Effector memory CD8-positive, alpha-beta T cell (primary cell): ENCODE results near the gene TM9SF4.
"Not testable (repeated sequence)": the region's sequence is repeated elsewhere in the genome, so short reads cannot be mapped to it uniquely, and the experiment has no call there.

Experiments used
- ATAC-seq: fragments of 150-1000 bp; cut with Tn5 transposase; replicated peaks from 2 replicates; pipeline ENCODE4 v1.10.0; 2021; ENCODE audit warnings: mild to moderate bottlenecking, moderate library complexity
- DNase-seq, 3 experiments: peaks; one replicate each; pipeline ENCODE4 v3.0.0; 2021
- H3K27ac Mint-ChIP-seq, 2 donors: one replicate each; pipeline ENCODE4 v1.8.0; 2022; ENCODE audit warnings: mild to moderate bottlenecking in 2 of 2, mixed read lengths in 2 of 2, moderate library complexity in 2 of 2
- H3K27me3 Mint-ChIP-seq, 2 donors: one replicate each; pipeline ENCODE4 v1.8.0; 2022; ENCODE audit warnings: mixed read lengths in 2 of 2
- H3K36me3 Mint-ChIP-seq: one replicate; pipeline ENCODE4 v1.8.0; 2022; ENCODE audit warnings: mild to moderate bottlenecking, moderate library complexity, mixed read lengths; ENCODE audit not compliant: insufficient read depth
- H3K4me1 Mint-ChIP-seq, 2 donors: one replicate each; pipeline ENCODE4 v1.8.0; 2022; ENCODE audit warnings: low read depth in 2 of 2, mixed read lengths in 2 of 2
- H3K4me3 Mint-ChIP-seq, 2 donors: one replicate each; pipeline ENCODE4 v1.8.0; 2022; ENCODE audit warnings: mild to moderate bottlenecking in 2 of 2, mixed read lengths in 2 of 2, moderate library complexity in 2 of 2
- H3K9me3 Mint-ChIP-seq, 2 donors: one replicate each; pipeline ENCODE4 v1.8.0; 2022; ENCODE audit warnings: mixed read lengths in 2 of 2

TM9SF4 gene

GRCh38 chr20:32111156-32111686 is 1.7 kb downstream of the TM9SF4 start:
- ATAC-seq = no peak
- Mint-ChIP-seq H3K4me3 (peak overlapping the region; percentile 86 to 94), H3K36me3 (peaks cover 31% of the 10 kb centered on the region), H3K4me1 (peaks cover 30 to 53% of the 10 kb centered on the region in 2 donors), H3K27ac (peak overlapping the region; percentile 99), H3K9me3 (no peaks in the 10 kb centered on the region), H3K27me3 (no peaks in the 10 kb centered on the region)
- DNase-seq = no peak

GRCh38 chr20:32111753-32112152 is 2.2 kb downstream of the TM9SF4 start:
- Mint-ChIP-seq H3K4me3 (no peak overlapping the region), H3K27me3 (no peaks in the 10 kb centered on the region), H3K9me3 (no peaks in the 10 kb centered on the region), H3K36me3 (peaks cover 33% of the 10 kb centered on the region), H3K27ac (peak overlapping the region; percentile 99), H3K4me1 (peaks cover 30 to 58% of the 10 kb centered on the region in 2 donors)
- ATAC-seq (no peak), DNase-seq (no peak)

GRCh38 chr20:32112841-32113240 is 3.3 kb downstream of the TM9SF4 start:
- Mint-ChIP-seq H3K4me1 (peaks cover 31 to 64% of the 10 kb centered on the region in 2 donors), H3K4me3 (no peak overlapping the region), H3K9me3 (no peaks in the 10 kb centered on the region), H3K27ac (peak overlapping the region in 1 of 2 donors; percentile 74), H3K36me3 (peaks cover 34% of the 10 kb centered on the region), H3K27me3 (no peaks in the 10 kb centered on the region)
- ATAC-seq (no peak), DNase-seq (no peak)

- Mint-ChIP-seq H3K27me3 (no peaks in the 10 kb centered on the region), H3K27ac (peak overlapping the region in 1 of 2 donors; percentile 74), H3K4me3 (no peak overlapping the region), H3K9me3 (no peaks in the 10 kb centered on the region), H3K4me1 (peaks cover 31 to 64% of the 10 kb centered on the region in 2 donors), H3K36me3 (peaks cover 34% of the 10 kb centered on the region)
- DNase-seq (no peak), ATAC-seq (no peak)
These were observed 4.2 kb downstream of the TM9SF4 start for GRCh38 chr20:32113591-32114260.

- peaks cover 31 to 64% of the 10 kb centered on the region in 2 donors for H3K4me1 Mint-ChIP-seq
- no peaks in the 10 kb centered on the region for H3K27me3 Mint-ChIP-seq
- no peak overlapping the region for H3K4me3 Mint-ChIP-seq
- H3K9me3 Mint-ChIP-seq = no peaks in the 10 kb centered on the region
- H3K27ac Mint-ChIP-seq = peak overlapping the region in 1 of 2 donors; percentile 20
- peaks cover 32% of the 10 kb centered on the region for H3K36me3 Mint-ChIP-seq
- no peak for ATAC-seq
- DNase-seq = no peak
These were observed 4.9 kb downstream of the TM9SF4 start for GRCh38 chr20:32114305-32114960.

GRCh38 chr20:32115211-32115767 is 5.8 kb downstream of the TM9SF4 start:
- Mint-ChIP-seq H3K27me3 (no peaks in the 10 kb centered on the region), H3K9me3 (no peaks in the 10 kb centered on the region), H3K36me3 (peaks cover 26% of the 10 kb centered on the region), H3K27ac (peak overlapping the region in 1 of 2 donors; percentile 20), H3K4me1 (peaks cover 26 to 59% of the 10 kb centered on the region in 2 donors), H3K4me3 (no peak overlapping the region)
- no peak for ATAC-seq
- DNase-seq = no peak

GRCh38 chr20:32116079-32116521 is 6.6 kb downstream of the TM9SF4 start:
- Mint-ChIP-seq H3K4me3 (no peak overlapping the region), H3K27me3 (no peaks in the 10 kb centered on the region), H3K36me3 (peaks cover 21% of the 10 kb centered on the region), H3K27ac (peak overlapping the region; percentile 33 to 84), H3K4me1 (peaks cover 23 to 51% of the 10 kb centered on the region in 2 donors), H3K9me3 (no peaks in the 10 kb centered on the region)
- ATAC-seq (no peak), DNase-seq (no peak)

GRCh38 chr20:32116796-32117195 is 7.3 kb downstream of the TM9SF4 start:
- not testable (repeated sequence) for H3K4me3 Mint-ChIP-seq, H3K9me3 Mint-ChIP-seq, H3K27me3 Mint-ChIP-seq, DNase-seq, ATAC-seq
- H3K4me1 Mint-ChIP-seq = peaks cover 17 to 44% of the 10 kb centered on the region in 2 donors
- H3K36me3 Mint-ChIP-seq = peaks cover 21% of the 10 kb centered on the region
- H3K27ac Mint-ChIP-seq = peak overlapping the region; percentile 33 to 84

- Mint-ChIP-seq H3K36me3 (peaks cover 21% of the 10 kb centered on the region), H3K4me1 (peaks cover 11 to 33% of the 10 kb centered on the region in 2 donors)
- H3K9me3 Mint-ChIP-seq, H3K27ac Mint-ChIP-seq, H3K4me3 Mint-ChIP-seq, DNase-seq, H3K27me3 Mint-ChIP-seq, ATAC-seq: not testable (repeated sequence)
These were observed 8.9 kb downstream of the TM9SF4 start for GRCh38 chr20:32118427-32118826.

GRCh38 chr20:32119734-32120133 is 10.2 kb downstream of the TM9SF4 start:
- no peaks in the 10 kb centered on the region for H3K27me3 Mint-ChIP-seq
- no peak overlapping the region for H3K27ac Mint-ChIP-seq
- DNase-seq = no peak
- peaks cover 6 to 23% of the 10 kb centered on the region in 2 donors for H3K4me1 Mint-ChIP-seq
- no peaks in the 10 kb centered on the region for H3K9me3 Mint-ChIP-seq
- peaks cover 14% of the 10 kb centered on the region for H3K36me3 Mint-ChIP-seq
- no peak for ATAC-seq
- no peak overlapping the region for H3K4me3 Mint-ChIP-seq

- not testable (repeated sequence) for H3K9me3 Mint-ChIP-seq, H3K27ac Mint-ChIP-seq, H3K4me1 Mint-ChIP-seq, H3K4me3 Mint-ChIP-seq, DNase-seq, ATAC-seq, H3K27me3 Mint-ChIP-seq
- peaks cover 10% of the 10 kb centered on the region for H3K36me3 Mint-ChIP-seq
These were observed 12.4 kb downstream of the TM9SF4 start for GRCh38 chr20:32121908-32122307.

GRCh38 chr20:32123088-32123487 is 13.6 kb downstream of the TM9SF4 start:
- Mint-ChIP-seq H3K36me3 (peaks cover 10% of the 10 kb centered on the region), H3K4me3 (no peak overlapping the region), H3K27ac (no peak overlapping the region), H3K9me3 (no peaks in the 10 kb centered on the region), H3K4me1 (peaks cover 7 to 10% of the 10 kb centered on the region in 2 donors), H3K27me3 (no peaks in the 10 kb centered on the region)
- ATAC-seq (no peak), DNase-seq (no peak)

- H3K36me3 Mint-ChIP-seq = peaks cover 10% of the 10 kb centered on the region
- DNase-seq (no peak), ATAC-seq (no peak)
- H3K4me3 Mint-ChIP-seq = no peak overlapping the region
- H3K27me3 Mint-ChIP-seq = no peaks in the 10 kb centered on the region
- no peak overlapping the region for H3K27ac Mint-ChIP-seq
- H3K4me1 Mint-ChIP-seq = peaks cover 7 to 10% of the 10 kb centered on the region in 2 donors
- no peaks in the 10 kb centered on the region for H3K9me3 Mint-ChIP-seq
These were observed 15.5 kb downstream of the TM9SF4 start for GRCh38 chr20:32124916-32125454.
